Measurements from ENCODE around the gene PLXNA4. TPM values are rescaled to one million over a fixed set of nuclear protein-coding genes. Genes with fewer than 3 reads are reported as not detected.

The PLXNA4 gene
- total and polyA plus RNA-seq, 2 experiments from 2014 or later = 0.32 TPM; not detected in 1

- Histone ChIP-seq H3F3A (ENCODE audit: insufficient read depth) (no peaks in the 10 kb centered on the region), H3K79me2 (ENCODE audit: insufficient read depth) (no peaks in the 10 kb centered on the region), H3K36me3 (ENCODE audit: low read depth) (no peaks in the 10 kb centered on the region), H3K9me2 (ENCODE audit: insufficient read depth) (no peaks in the 10 kb centered on the region), H2AFZ (no peak overlapping the region), H3K9ac (no peak overlapping the region), H3K4me3 (no peak overlapping the region), H3K4me1 (ENCODE audit: insufficient read depth) (no peaks in the 10 kb centered on the region), H3K9me3 (ENCODE audit: low read depth) (no peaks in the 10 kb centered on the region), H3K27me3 (replicated peaks; ENCODE audit: insufficient read depth) (no peaks in the 10 kb centered on the region; the same call in 1 of the 2 replicates), H3K27ac (no peak overlapping the region), H3K4me2 (ENCODE audit: unreplicated experiment) (no peak overlapping the region), H4K20me1 (ENCODE audit: insufficient read depth) (no peaks in the 10 kb centered on the region)
- in situ Hi-C loops (cut with MboI) = loop anchor here (25.0 kb wide), 1 partner anchor 574 kb away; no protein-coding TSS in a partner anchor
- TF ChIP-seq EZH2 (IDR thresholded peaks at IDR 0.05; ENCODE audit: insufficient read depth, poor library complexity, severe bottlenecking) (no peak), EZH2phosphoT487 (IDR thresholded peaks at IDR 0.05; ENCODE audit: insufficient read depth, low read depth) (no peak)
- no peak for DNase-seq
- 32 to 34% methylated on average over 10 of the region's 10 CpGs for WGBS, 2 experiments (ENCODE audit: low coverage in 1 of 2, low lambda C conversion rate in 2 of 2, missing lambda C conversion rate in 2 of 2)
Measured at GRCh38 chr7:132261327-132262159, 314.7 kb downstream of the PLXNA4 start.

GRCh38 chr7:132258231-132258630, 318.0 kb downstream of the PLXNA4 start:
- Histone ChIP-seq H3K27me3 (replicated peaks; ENCODE audit: insufficient read depth) (no peaks in the 10 kb centered on the region), H3K9me2 (ENCODE audit: insufficient read depth) (no peaks in the 10 kb centered on the region), H3K4me2 (ENCODE audit: unreplicated experiment) (no peak overlapping the region), H3F3A (ENCODE audit: insufficient read depth) (no peaks in the 10 kb centered on the region), H3K27ac (no peak overlapping the region), H4K20me1 (ENCODE audit: insufficient read depth) (no peaks in the 10 kb centered on the region), H3K79me2 (ENCODE audit: insufficient read depth) (no peaks in the 10 kb centered on the region), H3K9me3 (ENCODE audit: low read depth) (no peaks in the 10 kb centered on the region), H3K36me3 (ENCODE audit: low read depth) (no peaks in the 10 kb centered on the region), H3K9ac (no peak overlapping the region), H3K4me3 (no peak overlapping the region), H2AFZ (no peak overlapping the region), H3K4me1 (ENCODE audit: insufficient read depth) (no peaks in the 10 kb centered on the region)
- no peak for TF ChIP-seq EZH2phosphoT487 (IDR thresholded peaks at IDR 0.05; ENCODE audit: insufficient read depth, low read depth)
- TF ChIP-seq EZH2 (IDR thresholded peaks at IDR 0.05; ENCODE audit: insufficient read depth, poor library complexity, severe bottlenecking) = no peak
- in situ Hi-C loops (cut with MboI) = loop anchor here (25.0 kb wide), 1 partner anchor 571 kb away; no protein-coding TSS in a partner anchor
- 85 to 87% methylated on average over 7 of the region's 7 CpGs for WGBS, 2 experiments (ENCODE audit: low coverage in 1 of 2, low lambda C conversion rate in 2 of 2, missing lambda C conversion rate in 2 of 2)
- DNase-seq = no peak

GRCh38 chr7:132257253-132257652, 319.0 kb downstream of the PLXNA4 start:
- Histone ChIP-seq H4K20me1 (ENCODE audit: insufficient read depth) (no peaks in the 10 kb centered on the region), H3K9me3 (ENCODE audit: low read depth) (no peaks in the 10 kb centered on the region), H2AFZ (no peak overlapping the region), H3K79me2 (ENCODE audit: insufficient read depth) (no peaks in the 10 kb centered on the region), H3K4me3 (no peak overlapping the region), H3K9ac (no peak overlapping the region), H3K27ac (no peak overlapping the region), H3K9me2 (ENCODE audit: insufficient read depth) (no peaks in the 10 kb centered on the region), H3K27me3 (replicated peaks; ENCODE audit: insufficient read depth) (no peaks in the 10 kb centered on the region), H3K36me3 (ENCODE audit: low read depth) (no peaks in the 10 kb centered on the region), H3K4me1 (ENCODE audit: insufficient read depth) (no peaks in the 10 kb centered on the region), H3K4me2 (ENCODE audit: unreplicated experiment) (no peak overlapping the region), H3F3A (ENCODE audit: insufficient read depth) (no peaks in the 10 kb centered on the region)
- in situ Hi-C loops (cut with MboI) = loop anchor here (25.0 kb wide), 1 partner anchor 570 kb away; no protein-coding TSS in a partner anchor
- 71 to 74% methylated on average over 1 of the region's 1 CpG for WGBS, 2 experiments (ENCODE audit: low coverage in 1 of 2, low lambda C conversion rate in 2 of 2, missing lambda C conversion rate in 2 of 2)
- DNase-seq = no peak
- TF ChIP-seq EZH2phosphoT487 (IDR thresholded peaks at IDR 0.05; ENCODE audit: insufficient read depth, low read depth) (no peak), EZH2 (IDR thresholded peaks at IDR 0.05; ENCODE audit: insufficient read depth, poor library complexity, severe bottlenecking) (no peak)

GRCh38 chr7:132256721-132257212, 319.5 kb downstream of the PLXNA4 start:
- H3K4me2 ChIP-seq (ENCODE audit: unreplicated experiment) = no peak overlapping the region
- H3K9ac ChIP-seq = no peak overlapping the region
- no peaks in the 10 kb centered on the region for H3K79me2 ChIP-seq (ENCODE audit: insufficient read depth)
- no peaks in the 10 kb centered on the region for H3K9me2 ChIP-seq (ENCODE audit: insufficient read depth)
- in situ Hi-C loops (cut with MboI) = loop anchor here (25.0 kb wide), 1 partner anchor 569 kb away; no protein-coding TSS in a partner anchor
- no peak for DNase-seq
- H3K27ac ChIP-seq = no peak overlapping the region
- H3K27me3 ChIP-seq (replicated peaks; ENCODE audit: insufficient read depth) = no peaks in the 10 kb centered on the region
- no peak overlapping the region for H3K4me3 ChIP-seq
- TF ChIP-seq EZH2phosphoT487 (IDR thresholded peaks at IDR 0.05; ENCODE audit: insufficient read depth, low read depth) (no peak), EZH2 (IDR thresholded peaks at IDR 0.05; ENCODE audit: insufficient read depth, poor library complexity, severe bottlenecking) (no peak)
- no peaks in the 10 kb centered on the region for H3F3A ChIP-seq (ENCODE audit: insufficient read depth)
- H3K36me3 ChIP-seq (ENCODE audit: low read depth) = no peaks in the 10 kb centered on the region
- no peak overlapping the region for H2AFZ ChIP-seq
- H3K9me3 ChIP-seq (ENCODE audit: low read depth) = no peaks in the 10 kb centered on the region
- 56 to 59% methylated on average over 6 of the region's 6 CpGs for WGBS, 2 experiments (ENCODE audit: low coverage in 1 of 2, low lambda C conversion rate in 2 of 2, missing lambda C conversion rate in 2 of 2)
- no peaks in the 10 kb centered on the region for H3K4me1 ChIP-seq (ENCODE audit: insufficient read depth)
- no peaks in the 10 kb centered on the region for H4K20me1 ChIP-seq (ENCODE audit: insufficient read depth)

Data from GM23248 (cell line).